ENCODE results near the gene SETD2. TPM values are rescaled to one million over a fixed set of nuclear protein-coding genes. Genes with fewer than 3 reads are reported as not detected.

Gene SETD2
- total and polyA plus RNA-seq, 4 donors: 7.6 to 37.6 (median 19.0) TPM

DNA sequence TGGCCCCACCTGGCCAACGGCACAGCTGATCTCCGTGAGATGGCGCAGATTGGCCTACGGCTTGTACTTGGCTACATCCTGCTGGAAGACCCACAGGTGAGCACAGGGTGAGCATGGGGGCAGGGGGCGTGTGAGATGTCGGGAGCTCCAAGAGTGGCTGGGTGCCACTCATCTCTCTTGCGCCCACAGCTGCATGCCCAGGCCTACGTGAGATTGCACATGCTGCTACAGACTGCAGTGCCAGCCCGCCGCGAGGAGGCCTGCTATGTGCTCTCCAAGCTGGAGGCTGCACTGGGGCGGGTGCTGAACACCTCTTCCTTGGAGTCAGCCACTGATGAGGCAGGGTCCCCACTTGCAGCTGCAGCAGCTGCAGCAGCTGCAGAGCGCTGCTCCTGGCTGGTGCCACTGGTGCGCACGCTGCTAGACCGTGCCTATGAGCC lies 162.2 kb downstream of the SETD2 start (continued):
- TF ChIP-seq HNF4A (conservative IDR thresholded peaks at IDR 0.05) (no peak), FOXA1 (IDR thresholded peaks at IDR 0.05) (no peak)

DNA sequence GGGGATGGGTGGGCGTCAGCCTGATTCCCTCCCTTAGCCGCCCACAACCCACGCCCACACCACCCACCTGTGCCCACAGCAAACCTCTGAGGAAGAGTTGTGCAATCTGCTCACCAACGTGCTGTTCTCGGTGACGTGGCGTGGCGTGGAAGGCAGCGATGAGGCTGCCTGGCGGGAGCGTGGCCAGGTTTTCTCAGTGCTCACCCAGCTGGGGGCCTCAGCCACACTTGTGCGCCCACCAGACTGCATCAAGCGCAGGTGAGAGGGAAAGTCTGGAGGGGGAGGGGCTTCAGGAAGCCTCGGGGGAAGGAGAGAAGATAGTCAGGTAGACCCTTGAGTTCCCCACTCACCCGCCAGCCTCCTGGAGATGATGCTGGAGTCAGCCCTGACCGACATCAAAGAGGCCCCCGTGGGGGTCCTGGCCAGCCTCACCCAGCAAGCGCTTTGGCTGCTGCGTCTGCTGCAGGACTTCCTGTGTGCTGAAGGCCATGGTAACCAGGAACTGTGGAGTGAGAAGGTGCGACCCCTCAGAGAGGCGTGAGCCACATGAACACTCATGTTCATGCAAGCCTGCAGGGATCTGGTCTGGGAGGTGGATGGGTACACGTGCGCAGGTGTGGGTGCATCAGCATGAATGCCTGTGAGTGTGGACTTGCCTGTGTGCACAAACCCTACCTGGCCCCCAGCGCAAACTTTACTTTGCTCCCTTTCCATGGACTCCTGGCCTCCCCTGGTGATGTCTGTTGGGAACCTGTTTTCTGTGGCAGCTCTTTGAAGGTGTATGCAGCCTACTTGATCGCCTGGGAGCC lies 162.8 kb downstream of the SETD2 start:
- WGBS: 90% methylated on average over 25 of the region's 25 CpGs

DNA sequence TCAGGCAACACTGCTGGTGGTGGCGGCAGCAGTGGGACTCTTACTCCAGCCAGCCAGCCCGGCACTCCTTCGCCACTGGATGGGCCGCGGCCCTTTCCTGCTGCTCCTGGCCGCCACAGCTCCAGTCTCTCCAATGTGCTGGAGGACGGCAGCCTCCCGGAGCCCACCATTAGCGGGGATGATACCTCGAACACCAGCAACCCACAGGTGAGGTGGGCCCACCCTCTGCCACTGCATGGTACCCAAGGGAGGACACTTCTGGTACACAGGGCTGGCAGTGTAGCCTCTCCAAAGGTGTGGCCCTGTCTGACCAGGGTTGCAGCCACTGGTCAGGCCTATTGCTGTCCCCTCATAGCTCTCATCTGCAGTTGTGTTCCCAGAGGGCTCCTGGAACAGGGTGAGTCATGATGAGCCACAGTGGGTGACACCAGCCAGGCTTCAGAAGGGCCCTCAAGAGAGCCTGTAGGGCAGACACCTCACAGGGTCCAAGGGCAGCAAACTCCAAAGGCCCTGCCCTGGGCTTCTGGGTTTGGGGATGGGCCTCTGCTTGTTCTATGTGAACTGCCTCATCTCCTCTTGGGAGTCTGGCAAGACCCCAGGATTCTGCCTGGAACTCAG lies 163.6 kb downstream of the SETD2 start:
- H3K4me3 ChIP-seq (ENCODE audit: low read depth in 1 of 3, low read length in 3 of 3): no peak overlapping the region
- H3K9ac ChIP-seq (ENCODE audit: low read depth in 1 of 2, low read length in 2 of 2): no peak overlapping the region
- H3K4me1 ChIP-seq (ENCODE audit: control insufficient read depth in 4 of 4, insufficient read depth in 4 of 4, low read length in 3 of 4): peaks cover 0 to 5% (median 1%) of the 10 kb centered on the region in 4 donors
- WGBS: 96% methylated on average over 10 of the region's 10 CpGs
- H3K27ac ChIP-seq (ENCODE audit: low read depth in 1 of 2, low read length in 2 of 2): no peak overlapping the region
- no peak for TF ChIP-seq HNF4G (IDR thresholded peaks at IDR 0.05)
- no peak for TF ChIP-seq RXRA (IDR thresholded peaks at IDR 0.05)
- TF ChIP-seq, protein P1, sequence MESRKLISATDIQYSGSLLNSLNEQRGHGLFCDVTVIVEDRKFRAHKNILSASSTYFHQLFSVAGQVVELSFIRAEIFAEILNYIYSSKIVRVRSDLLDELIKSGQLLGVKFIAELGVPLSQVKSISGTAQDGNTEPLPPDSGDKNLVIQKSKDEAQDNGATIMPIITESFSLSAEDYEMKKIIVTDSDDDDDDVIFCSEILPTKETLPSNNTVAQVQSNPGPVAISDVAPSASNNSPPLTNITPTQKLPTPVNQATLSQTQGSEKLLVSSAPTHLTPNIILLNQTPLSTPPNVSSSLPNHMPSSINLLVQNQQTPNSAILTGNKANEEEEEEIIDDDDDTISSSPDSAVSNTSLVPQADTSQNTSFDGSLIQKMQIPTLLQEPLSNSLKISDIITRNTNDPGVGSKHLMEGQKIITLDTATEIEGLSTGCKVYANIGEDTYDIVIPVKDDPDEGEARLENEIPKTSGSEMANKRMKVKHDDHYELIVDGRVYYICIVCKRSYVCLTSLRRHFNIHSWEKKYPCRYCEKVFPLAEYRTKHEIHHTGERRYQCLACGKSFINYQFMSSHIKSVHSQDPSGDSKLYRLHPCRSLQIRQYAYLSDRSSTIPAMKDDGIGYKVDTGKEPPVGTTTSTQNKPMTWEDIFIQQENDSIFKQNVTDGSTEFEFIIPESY (IDR thresholded peaks at IDR 0.05): no peak
- TF ChIP-seq, protein P2, sequence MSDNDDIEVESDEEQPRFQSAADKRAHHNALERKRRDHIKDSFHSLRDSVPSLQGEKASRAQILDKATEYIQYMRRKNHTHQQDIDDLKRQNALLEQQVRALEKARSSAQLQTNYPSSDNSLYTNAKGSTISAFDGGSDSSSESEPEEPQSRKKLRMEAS (IDR thresholded peaks at IDR 0.05): no peak
- TF ChIP-seq FOXA2 (IDR thresholded peaks at IDR 0.05): no peak
- TF ChIP-seq YY1 (IDR thresholded peaks at IDR 0.05): no peak
- TF ChIP-seq HNF4A (conservative IDR thresholded peaks at IDR 0.05): no peak
- H3K36me3 ChIP-seq (ENCODE audit: control insufficient read depth in 4 of 4, insufficient read depth in 3 of 4, low read depth in 1 of 4, low read length in 3 of 4): peaks cover 0 to 33% (median 7%) of the 10 kb centered on the region in 4 donors
- no peaks in the 10 kb centered on the region for H3K9me3 ChIP-seq (ENCODE audit: control insufficient read depth in 4 of 4, low read length in 3 of 4)
- no peaks in the 10 kb centered on the region for H3K27me3 ChIP-seq (ENCODE audit: control insufficient read depth in 4 of 4, insufficient read depth in 4 of 4, low read length in 3 of 4)
- DNase-seq (ENCODE audit: low spot score): no peak

More for the DNA sequence above, 162.8 kb downstream of the SETD2 start:
- TF ChIP-seq FOXA1 (IDR thresholded peaks at IDR 0.05) (no peak), EGR1 (IDR thresholded peaks at IDR 0.05; ENCODE audit: low read depth in 2 of 2) (no peak), RXRA (IDR thresholded peaks at IDR 0.05) (no peak), JUND (IDR thresholded peaks at IDR 0.05) (no peak), TAF1 (conservative IDR thresholded peaks at IDR 0.05) (no peak), YY1 (IDR thresholded peaks at IDR 0.05) (no peak)
- TF ChIP-seq, protein P3, sequence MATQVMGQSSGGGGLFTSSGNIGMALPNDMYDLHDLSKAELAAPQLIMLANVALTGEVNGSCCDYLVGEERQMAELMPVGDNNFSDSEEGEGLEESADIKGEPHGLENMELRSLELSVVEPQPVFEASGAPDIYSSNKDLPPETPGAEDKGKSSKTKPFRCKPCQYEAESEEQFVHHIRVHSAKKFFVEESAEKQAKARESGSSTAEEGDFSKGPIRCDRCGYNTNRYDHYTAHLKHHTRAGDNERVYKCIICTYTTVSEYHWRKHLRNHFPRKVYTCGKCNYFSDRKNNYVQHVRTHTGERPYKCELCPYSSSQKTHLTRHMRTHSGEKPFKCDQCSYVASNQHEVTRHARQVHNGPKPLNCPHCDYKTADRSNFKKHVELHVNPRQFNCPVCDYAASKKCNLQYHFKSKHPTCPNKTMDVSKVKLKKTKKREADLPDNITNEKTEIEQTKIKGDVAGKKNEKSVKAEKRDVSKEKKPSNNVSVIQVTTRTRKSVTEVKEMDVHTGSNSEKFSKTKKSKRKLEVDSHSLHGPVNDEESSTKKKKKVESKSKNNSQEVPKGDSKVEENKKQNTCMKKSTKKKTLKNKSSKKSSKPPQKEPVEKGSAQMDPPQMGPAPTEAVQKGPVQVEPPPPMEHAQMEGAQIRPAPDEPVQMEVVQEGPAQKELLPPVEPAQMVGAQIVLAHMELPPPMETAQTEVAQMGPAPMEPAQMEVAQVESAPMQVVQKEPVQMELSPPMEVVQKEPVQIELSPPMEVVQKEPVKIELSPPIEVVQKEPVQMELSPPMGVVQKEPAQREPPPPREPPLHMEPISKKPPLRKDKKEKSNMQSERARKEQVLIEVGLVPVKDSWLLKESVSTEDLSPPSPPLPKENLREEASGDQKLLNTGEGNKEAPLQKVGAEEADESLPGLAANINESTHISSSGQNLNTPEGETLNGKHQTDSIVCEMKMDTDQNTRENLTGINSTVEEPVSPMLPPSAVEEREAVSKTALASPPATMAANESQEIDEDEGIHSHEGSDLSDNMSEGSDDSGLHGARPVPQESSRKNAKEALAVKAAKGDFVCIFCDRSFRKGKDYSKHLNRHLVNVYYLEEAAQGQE (IDR thresholded peaks at IDR 0.05): no peak
- TF ChIP-seq, protein P1 (IDR thresholded peaks at IDR 0.05): no peak
- TF ChIP-seq, protein P4, sequence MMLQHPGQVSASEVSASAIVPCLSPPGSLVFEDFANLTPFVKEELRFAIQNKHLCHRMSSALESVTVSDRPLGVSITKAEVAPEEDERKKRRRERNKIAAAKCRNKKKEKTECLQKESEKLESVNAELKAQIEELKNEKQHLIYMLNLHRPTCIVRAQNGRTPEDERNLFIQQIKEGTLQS (IDR thresholded peaks at IDR 0.05): no peak
- TF ChIP-seq, protein P2 (IDR thresholded peaks at IDR 0.05): no peak
- Histone ChIP-seq H3K27me3 (ENCODE audit: control insufficient read depth in 4 of 4, insufficient read depth in 4 of 4, low read length in 3 of 4) (no peaks in the 10 kb centered on the region), H3K36me3 (ENCODE audit: control insufficient read depth in 4 of 4, insufficient read depth in 3 of 4, low read depth in 1 of 4, low read length in 3 of 4) (peaks cover 0 to 40% (median 7%) of the 10 kb centered on the region in 4 donors), H3K27ac (ENCODE audit: low read depth in 1 of 2, low read length in 2 of 2) (no peak overlapping the region), H3K9me3 (ENCODE audit: control insufficient read depth in 4 of 4, low read length in 3 of 4) (no peaks in the 10 kb centered on the region), H3K9ac (ENCODE audit: low read depth in 1 of 2, low read length in 2 of 2) (no peak overlapping the region), H3K4me1 (ENCODE audit: control insufficient read depth in 4 of 4, insufficient read depth in 4 of 4, low read length in 3 of 4) (peaks cover 0 to 5% (median 1%) of the 10 kb centered on the region in 4 donors), H3K4me3 (ENCODE audit: low read depth in 1 of 3, low read length in 3 of 3) (no peak overlapping the region)
- no peak for DNase-seq (ENCODE audit: low spot score)
